ENCODE results near the gene BORCS6. TPM values are rescaled to one million over a fixed set of nuclear protein-coding genes. Genes with fewer than 3 reads are reported as not detected.

The BORCS6 gene
- total and polyA plus RNA-seq, 9 of the 15 experiments (the other 6 are each of a cell fraction or from before 2014, with no cell fraction given): 0.01 to 7.4 (median 2.3) TPM

- TF ChIP-seq, protein P1, sequence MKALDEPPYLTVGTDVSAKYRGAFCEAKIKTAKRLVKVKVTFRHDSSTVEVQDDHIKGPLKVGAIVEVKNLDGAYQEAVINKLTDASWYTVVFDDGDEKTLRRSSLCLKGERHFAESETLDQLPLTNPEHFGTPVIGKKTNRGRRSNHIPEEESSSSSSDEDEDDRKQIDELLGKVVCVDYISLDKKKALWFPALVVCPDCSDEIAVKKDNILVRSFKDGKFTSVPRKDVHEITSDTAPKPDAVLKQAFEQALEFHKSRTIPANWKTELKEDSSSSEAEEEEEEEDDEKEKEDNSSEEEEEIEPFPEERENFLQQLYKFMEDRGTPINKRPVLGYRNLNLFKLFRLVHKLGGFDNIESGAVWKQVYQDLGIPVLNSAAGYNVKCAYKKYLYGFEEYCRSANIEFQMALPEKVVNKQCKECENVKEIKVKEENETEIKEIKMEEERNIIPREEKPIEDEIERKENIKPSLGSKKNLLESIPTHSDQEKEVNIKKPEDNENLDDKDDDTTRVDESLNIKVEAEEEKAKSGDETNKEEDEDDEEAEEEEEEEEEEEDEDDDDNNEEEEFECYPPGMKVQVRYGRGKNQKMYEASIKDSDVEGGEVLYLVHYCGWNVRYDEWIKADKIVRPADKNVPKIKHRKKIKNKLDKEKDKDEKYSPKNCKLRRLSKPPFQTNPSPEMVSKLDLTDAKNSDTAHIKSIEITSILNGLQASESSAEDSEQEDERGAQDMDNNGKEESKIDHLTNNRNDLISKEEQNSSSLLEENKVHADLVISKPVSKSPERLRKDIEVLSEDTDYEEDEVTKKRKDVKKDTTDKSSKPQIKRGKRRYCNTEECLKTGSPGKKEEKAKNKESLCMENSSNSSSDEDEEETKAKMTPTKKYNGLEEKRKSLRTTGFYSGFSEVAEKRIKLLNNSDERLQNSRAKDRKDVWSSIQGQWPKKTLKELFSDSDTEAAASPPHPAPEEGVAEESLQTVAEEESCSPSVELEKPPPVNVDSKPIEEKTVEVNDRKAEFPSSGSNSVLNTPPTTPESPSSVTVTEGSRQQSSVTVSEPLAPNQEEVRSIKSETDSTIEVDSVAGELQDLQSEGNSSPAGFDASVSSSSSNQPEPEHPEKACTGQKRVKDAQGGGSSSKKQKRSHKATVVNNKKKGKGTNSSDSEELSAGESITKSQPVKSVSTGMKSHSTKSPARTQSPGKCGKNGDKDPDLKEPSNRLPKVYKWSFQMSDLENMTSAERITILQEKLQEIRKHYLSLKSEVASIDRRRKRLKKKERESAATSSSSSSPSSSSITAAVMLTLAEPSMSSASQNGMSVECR (CRISPR knock-in tag; IDR thresholded peaks at IDR 0.05): no peak
- no peak for TF ChIP-seq MTA3 (IDR thresholded peaks at IDR 0.05; ENCODE audit: borderline replicate concordance)
Measured at GRCh38 chr17:8159459-8160223, 30.3 kb downstream of the BORCS6 start (continued).

- CTCF ChIA-PET (ENCODE audit: low intra/inter-chr PET ratio): interaction anchor here (0.6 to 1.1 kb wide), 2 partner anchors 20 to 26 kb away, joined by 3 to 4 read pairs; no protein-coding TSS in a partner anchor
- ATAC-seq: no peak
- 0% methylated on average over 1 of the region's 3 CpGs for WGBS (ENCODE audit: insufficient coverage, low coverage, missing lambda C conversion rate)
- BruUV-seq (replicated peaks): no TSS peak
- FAIRE-seq: no peak
- no peak for DNase-seq (ENCODE audit: extremely low read depth in 1 of 4, low spot score in 3 of 4)
- intact Hi-C loops (cut with micrococcal nuclease): no loop called here
- H3K79me2 ChIP-seq (ENCODE audit: control insufficient read depth, insufficient read depth, low read length): peaks cover 45% of the 10 kb centered on the region
- peaks cover 43 to 66% of the 10 kb centered on the region in 2 experiments for H3K4me1 ChIP-seq (replicated peaks in 1 of 2; ENCODE audit: control insufficient read depth in 2 of 2, insufficient read depth in 2 of 2, low read length in 2 of 2)
- H3K9me3 ChIP-seq (replicated peaks; ENCODE audit: control insufficient read depth, insufficient read depth, low read depth, low read length): no peaks in the 10 kb centered on the region
- no peak overlapping the region; a peak in 1 of 4 replicates for H3K9ac ChIP-seq (ENCODE audit: insufficient read depth in 1 of 2, low read depth in 2 of 2, low read length in 2 of 2)
- POLR2A ChIA-PET: interaction anchor here (8.6 kb wide), 1 partner anchor 13 kb away, joined by 105 read pairs; no protein-coding TSS in a partner anchor
- H3K4me3 ChIP-seq: no peak overlapping the region
- H2AFZ ChIP-seq (ENCODE audit: low read depth, low read length): no peak overlapping the region
- peaks cover 5% of the 10 kb centered on the region for H3K9me1 ChIP-seq (ENCODE audit: control insufficient read depth, insufficient read depth, low read length)
- H3K4me2 ChIP-seq (ENCODE audit: insufficient read depth, low read length): no peak overlapping the region
- peaks cover 29% of the 10 kb centered on the region; the same call in 2 of the 3 replicates for H3K36me3 ChIP-seq (ENCODE audit: control insufficient read depth, insufficient read depth, low read length)
- H3K27ac ChIP-seq (ENCODE audit: extremely low read depth, low read depth, low read length): no peak overlapping the region
- no peaks in the 10 kb centered on the region for H3K27me3 ChIP-seq (ENCODE audit: control insufficient read depth in 2 of 2, insufficient read depth in 2 of 2, low read length in 2 of 2)
- 0 out of 2 replicates have a peak, but pooled peaks cover 12% of the 10 kb centered on the region for H4K20me1 ChIP-seq (replicated peaks; ENCODE audit: control insufficient read depth, insufficient read depth, low read length)
- in situ Hi-C loops (cut with MboI): no loop called here
- no peak for TF ChIP-seq ZBTB1 (CRISPR knock-in tag; IDR thresholded peaks at IDR 0.05; ENCODE audit: borderline replicate concordance, low read depth)
- TF ChIP-seq TCF3 (CRISPR knock-in tag; IDR thresholded peaks at IDR 0.05): no peak
- TF ChIP-seq STAT5A (IDR thresholded peaks at IDR 0.05; ENCODE audit: borderline replicate concordance, low read length): no peak
- no peak for TF ChIP-seq THRAP3 (IDR thresholded peaks at IDR 0.05; ENCODE audit: borderline replicate concordance)
- TF ChIP-seq SMC3 (conservative IDR thresholded peaks at IDR 0.05; ENCODE audit: insufficient read depth, low read depth, low read length): no peak
- no peak for TF ChIP-seq ZNF398 (CRISPR knock-in tag; IDR thresholded peaks at IDR 0.05)
- TF ChIP-seq, protein P2, sequence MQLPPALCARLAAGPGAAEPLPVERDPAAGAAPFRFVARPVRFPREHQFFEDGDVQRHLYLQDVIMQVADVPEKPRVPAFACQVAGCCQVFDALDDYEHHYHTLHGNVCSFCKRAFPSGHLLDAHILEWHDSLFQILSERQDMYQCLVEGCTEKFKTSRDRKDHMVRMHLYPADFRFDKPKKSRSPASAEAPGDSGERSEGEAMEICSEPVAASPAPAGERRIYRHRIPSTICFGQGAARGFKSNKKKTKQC (CRISPR knock-in tag; IDR thresholded peaks at IDR 0.05): no peak
- no peak for TF ChIP-seq CREM (IDR thresholded peaks at IDR 0.05; ENCODE audit: low read depth)
- TF ChIP-seq NR2F6 (CRISPR knock-in tag; IDR thresholded peaks at IDR 0.05): no peak
Measured at GRCh38 chr17:8159032-8159400, 31.0 kb downstream of the BORCS6 start.
